HCT116 (cell line): Measurements from ENCODE around the gene TADA3. TPM values are rescaled to one million over a fixed set of nuclear protein-coding genes. Genes with fewer than 3 reads are reported as not detected.

ENCODE experiments used
- ATAC-seq: fragments of 200-7000 bp; cut with Tn5 transposase; 2 replicates; pipeline ENCODE4 v1.9.1; 2020; ENCODE audit warnings: mild to moderate bottlenecking, moderate library complexity
- BruUV-seq: library from RNA; stranded (reverse); fragments of 400-500 nt; replicated peaks from 2 replicates; lab custom pipeline; 2021; lab: Mats Ljungman, UMichigan
- CTCF ChIA-PET: fragments of 300-600 bp; sonication (Branson Sonifier 250); formaldehyde crosslinking; loops from one replicate; lab custom pipeline; 2021; ENCODE audit warnings: antibody characterized with exemption; lab: Charles Lee
- POLR2A ChIA-PET: fragments of 300-600, 350-600 bp; sonication (Branson Sonifier 250); formaldehyde crosslinking; loops from one replicate; lab custom pipeline; 2021; ENCODE audit warnings: antibody characterized with exemption; lab: Charles Lee
- RAD21 ChIA-PET, 2 experiments: fragments of 300-600 bp; sonication (Branson Sonifier 250); formaldehyde crosslinking; loops; one replicate each; lab custom pipeline; 2023; ENCODE audit warnings: low total read pairs in 2 of 2; ENCODE audit not compliant: uncharacterized antibody in 2 of 2, unreplicated experiment in 2 of 2, low non-redundant PET in 1 of 2; lab: Charles Lee
- DNase-seq: peaks from one replicate; pipeline ENCODE4 v3.0.0-alpha.2; 2010; ENCODE audit warnings: low read depth, low spot score
- H2AFZ ChIP-seq: fragments of 200-600 bp; shearing (Covaris generic), sonication (generic); 2 replicates; pipeline ENCODE4 v1.6.1; 2017; ENCODE audit warnings: low read depth, mixed run types, mixed read lengths, antibody characterized with exemption, low read length; ENCODE audit not compliant: poor library complexity, severe bottlenecking
- H3K27ac ChIP-seq: 2 replicates; pipeline ENCODE4 v1.5.1; 2012; ENCODE audit warnings: low read depth, low read length
- H3K27me3 ChIP-seq: fragments of 200-600 bp; sonication (generic); 2 replicates; pipeline ENCODE4 v1.6.1; 2016; ENCODE audit warnings: mixed run types, low read length, mixed read lengths; ENCODE audit not compliant: insufficient read depth
- H3K36me3 ChIP-seq, 2 experiments: fragments of 200-500 bp in 1 of 2; fragments of 200-600 bp in 1 of 2; sonication (Bioruptor generic) in 1 of 2; sonication (generic) in 1 of 2; 2 replicates each; pipeline versions ENCODE4 v1.5.1 to v1.6.1; 2014 to 2016; ENCODE audit warnings: low read length in 2 of 2, inconsistent platforms in 1 of 2, mixed read lengths in 1 of 2, mixed run types in 1 of 2; ENCODE audit not compliant: insufficient read depth in 2 of 2, control insufficient read depth in 1 of 2
- H3K4me1 ChIP-seq, 2 experiments: fragments of 200-600 bp in 1 of 2; sonication (generic) in 1 of 2; 2 replicates each; pipeline versions ENCODE4 v1.5.1 to v1.6.1; 2012 to 2017; ENCODE audit warnings: low read length in 2 of 2, inconsistent platforms in 1 of 2, mild to moderate bottlenecking in 1 of 2, mixed read lengths in 1 of 2, mixed run types in 1 of 2, moderate library complexity in 1 of 2; ENCODE audit not compliant: insufficient read depth in 2 of 2, control insufficient read depth in 1 of 2
- H3K4me2 ChIP-seq: fragments of 200-600 bp; sonication (generic); 2 replicates; pipeline ENCODE4 v1.6.1; 2017; ENCODE audit warnings: mixed run types, low read length, mixed read lengths
- H3K4me3 ChIP-seq, 2 experiments: fragments of 200-600 bp in 1 of 2; sonication (generic) in 1 of 2; replicated peaks in 1 of 2; 2 replicates each; pipeline ENCODE4 v1.5.1; 2011 to 2016; ENCODE audit warnings: low read length in 2 of 2, control low read depth in 1 of 2, low read depth in 1 of 2, mild to moderate bottlenecking in 1 of 2, mixed read lengths in 1 of 2, mixed run types in 1 of 2
- H3K79me2 ChIP-seq: fragments of 200-600 bp; sonication (generic); 2 replicates; pipeline ENCODE4 v1.6.1; 2017; ENCODE audit warnings: mild to moderate bottlenecking, mixed run types, low read length, moderate library complexity, mixed read lengths; ENCODE audit not compliant: insufficient read depth
- H3K9ac ChIP-seq: fragments of 200-600 bp; sonication (generic); 2 replicates; pipeline ENCODE4 v1.6.1; 2016; ENCODE audit warnings: low read length, mixed read lengths
- H3K9me2 ChIP-seq: fragments of 200-600 bp; sonication (generic), shearing (Covaris generic); 2 replicates; pipeline ENCODE4 v1.6.1; 2017; ENCODE audit warnings: mixed run types, mild to moderate bottlenecking, moderate library complexity; ENCODE audit not compliant: insufficient read depth
- H3K9me3 ChIP-seq, 2 experiments: fragments of 200-500 bp in 1 of 2; fragments of 200-600 bp in 1 of 2; sonication (Bioruptor generic) in 1 of 2; sonication (generic) in 1 of 2; 2 replicates each; pipeline ENCODE4 v1.6.1; 2014 to 2017; ENCODE audit warnings: low read length in 2 of 2, mixed read lengths in 2 of 2, inconsistent platforms in 1 of 2, low read depth in 1 of 2, mild to moderate bottlenecking in 1 of 2, mixed run types in 1 of 2, moderate library complexity in 1 of 2; ENCODE audit not compliant: control insufficient read depth in 1 of 2, insufficient read depth in 1 of 2
- H4K20me1 ChIP-seq: fragments of 200-600 bp; sonication (generic), shearing (Covaris generic); 2 replicates; pipeline ENCODE4 v1.6.1; 2017; ENCODE audit warnings: mixed run types, mild to moderate bottlenecking, moderate library complexity; ENCODE audit not compliant: insufficient read depth
- ELF1 ChIP-seq: IDR thresholded peaks from 2 replicates; pipeline ENCODE4 v1.6.1; 2012; ENCODE audit warnings: low read depth, borderline replicate concordance
- FOSL1 ChIP-seq: IDR thresholded peaks from 2 replicates; pipeline ENCODE4 v1.6.1; 2012; ENCODE audit warnings: low read depth
- RAD21 ChIP-seq: IDR thresholded peaks from 2 replicates; pipeline ENCODE4 v1.6.1; 2012; ENCODE audit warnings: low read depth, mild to moderate bottlenecking
- SRF ChIP-seq: IDR thresholded peaks from 2 replicates; pipeline ENCODE4 v1.6.1; 2012; ENCODE audit warnings: low read depth
- ZFX ChIP-seq: fragments of 450-650 bp; IDR thresholded peaks from 2 replicates; pipeline ENCODE4 v1.6.1; 2017
- intact Hi-C: fragments of 100-400 bp; cut with micrococcal nuclease; formaldehyde crosslinking; loops from 2 replicates; pipeline ENCODE4 v1.10.0; 2022
- total RNA-seq: library from RNA; stranded (reverse); gene quantifications from one replicate; pipeline ENCODE4 v1.2.1, GENCODE V29; 2021; ENCODE audit not compliant: unreplicated experiment
- TF ChIP-seq, protein P1 (sequence below): IDR thresholded peaks from 2 replicates; pipeline ENCODE4 v1.6.1; 2012
- TF ChIP-seq, protein P2 (sequence below): IDR thresholded peaks from 2 replicates; pipeline ENCODE4 v1.6.1; 2012; ENCODE audit warnings: low read depth

The TADA3 gene
- total RNA-seq, 1 experiment from 2014 or later: 72.0 TPM

DNA sequence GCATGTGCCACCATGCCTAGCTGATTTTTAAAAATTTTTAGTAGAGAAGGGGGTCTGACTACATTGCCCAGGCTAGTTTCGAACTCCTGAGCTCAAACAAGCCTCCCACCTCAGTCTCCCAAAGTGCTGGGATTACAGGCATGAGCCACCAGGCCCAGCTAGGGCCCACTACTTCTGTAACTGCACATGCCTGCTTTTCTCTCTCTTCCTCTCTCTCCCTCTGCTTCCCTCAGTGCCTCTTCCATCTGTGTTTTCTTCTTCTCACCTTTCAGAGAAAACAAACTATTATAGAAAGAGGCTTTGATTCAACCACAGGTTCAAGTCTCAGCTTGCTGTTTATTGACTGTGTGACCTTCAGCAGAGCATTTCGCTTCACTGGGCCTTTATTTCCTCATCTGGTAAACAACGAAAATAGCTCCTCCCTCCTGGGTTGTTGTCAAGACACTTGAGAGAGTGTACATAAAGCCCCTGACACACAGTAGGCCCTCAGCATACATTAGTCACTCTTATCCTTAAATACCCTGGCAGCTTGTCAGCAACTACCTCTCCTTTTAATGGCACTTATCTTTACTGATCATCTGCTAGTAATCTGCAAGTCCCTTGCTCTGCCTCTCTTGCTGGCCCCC is 10.2 kb downstream of the TADA3 start:
- Histone ChIP-seq H3K4me1 (peaks cover 0 to 11% of the 10 kb centered on the region in 2 experiments; a peak in 1 of 4 replicates), H3K9ac (no peak overlapping the region), H3K27me3 (no peaks in the 10 kb centered on the region), H3K36me3 (peaks cover 13 to 21% of the 10 kb centered on the region in 2 experiments; a peak in 3 of 4 replicates), H3K27ac (no peak overlapping the region), H3K9me3 (no peaks in the 10 kb centered on the region), H3K79me2 (no peaks in the 10 kb centered on the region), H3K9me2 (no peaks in the 10 kb centered on the region), H2AFZ (no peak overlapping the region), H3K4me3 (no peak overlapping the region), H4K20me1 (no peaks in the 10 kb centered on the region), H3K4me2 (no peak overlapping the region)
- ATAC-seq (no peak), DNase-seq (no peak)
- intact Hi-C loops: no loop called here
- RAD21 ChIA-PET: no interaction called here
- POLR2A ChIA-PET: no interaction called here
- BruUV-seq: no TSS peak
- CTCF ChIA-PET: interaction anchor here (1.5 to 1.6 kb wide), 2 partner anchors 11 to 12 kb away, joined by 3 to 4 read pairs; partner anchors contain the start of genes ARPC4, CAMK1 and TADA3
- no peak for TF ChIP-seq ZFX
- TF ChIP-seq, protein P1, sequence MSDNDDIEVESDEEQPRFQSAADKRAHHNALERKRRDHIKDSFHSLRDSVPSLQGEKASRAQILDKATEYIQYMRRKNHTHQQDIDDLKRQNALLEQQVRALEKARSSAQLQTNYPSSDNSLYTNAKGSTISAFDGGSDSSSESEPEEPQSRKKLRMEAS: no peak
- no peak for TF ChIP-seq ELF1
- no peak for TF ChIP-seq FOSL1
- TF ChIP-seq, protein P2, sequence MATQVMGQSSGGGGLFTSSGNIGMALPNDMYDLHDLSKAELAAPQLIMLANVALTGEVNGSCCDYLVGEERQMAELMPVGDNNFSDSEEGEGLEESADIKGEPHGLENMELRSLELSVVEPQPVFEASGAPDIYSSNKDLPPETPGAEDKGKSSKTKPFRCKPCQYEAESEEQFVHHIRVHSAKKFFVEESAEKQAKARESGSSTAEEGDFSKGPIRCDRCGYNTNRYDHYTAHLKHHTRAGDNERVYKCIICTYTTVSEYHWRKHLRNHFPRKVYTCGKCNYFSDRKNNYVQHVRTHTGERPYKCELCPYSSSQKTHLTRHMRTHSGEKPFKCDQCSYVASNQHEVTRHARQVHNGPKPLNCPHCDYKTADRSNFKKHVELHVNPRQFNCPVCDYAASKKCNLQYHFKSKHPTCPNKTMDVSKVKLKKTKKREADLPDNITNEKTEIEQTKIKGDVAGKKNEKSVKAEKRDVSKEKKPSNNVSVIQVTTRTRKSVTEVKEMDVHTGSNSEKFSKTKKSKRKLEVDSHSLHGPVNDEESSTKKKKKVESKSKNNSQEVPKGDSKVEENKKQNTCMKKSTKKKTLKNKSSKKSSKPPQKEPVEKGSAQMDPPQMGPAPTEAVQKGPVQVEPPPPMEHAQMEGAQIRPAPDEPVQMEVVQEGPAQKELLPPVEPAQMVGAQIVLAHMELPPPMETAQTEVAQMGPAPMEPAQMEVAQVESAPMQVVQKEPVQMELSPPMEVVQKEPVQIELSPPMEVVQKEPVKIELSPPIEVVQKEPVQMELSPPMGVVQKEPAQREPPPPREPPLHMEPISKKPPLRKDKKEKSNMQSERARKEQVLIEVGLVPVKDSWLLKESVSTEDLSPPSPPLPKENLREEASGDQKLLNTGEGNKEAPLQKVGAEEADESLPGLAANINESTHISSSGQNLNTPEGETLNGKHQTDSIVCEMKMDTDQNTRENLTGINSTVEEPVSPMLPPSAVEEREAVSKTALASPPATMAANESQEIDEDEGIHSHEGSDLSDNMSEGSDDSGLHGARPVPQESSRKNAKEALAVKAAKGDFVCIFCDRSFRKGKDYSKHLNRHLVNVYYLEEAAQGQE: no peak
- no peak for TF ChIP-seq RAD21
- no peak for TF ChIP-seq SRF
